T-helper 2 cell treated with Interferon-gamma antibody and Interleukin-4, amounts not matched to agents 5 μg/mL and 100 μg/mL, for 36 hours (primary cell): ENCODE results near the gene SAP25.
A peak's percentile ranks its signal among the peaks of the same experiment; 100 is the strongest.

Experiments
- DNase-seq: peaks from one replicate; pipeline ENCODE4 v3.0.0; 2021; ENCODE audit warnings: low spot score
- H3K27ac Mint-ChIP-seq: one replicate; pipeline ENCODE4 v1.8.0; 2021; ENCODE audit warnings: mild to moderate bottlenecking, mixed read lengths
- H3K27me3 Mint-ChIP-seq: one replicate; pipeline ENCODE4 v1.8.0; 2021; ENCODE audit warnings: low read depth, mixed read lengths
- H3K36me3 Mint-ChIP-seq: one replicate; pipeline ENCODE4 v1.8.0; 2021; ENCODE audit warnings: low read depth, mixed read lengths
- H3K4me1 Mint-ChIP-seq: one replicate; pipeline ENCODE4 v1.8.0; 2021; ENCODE audit warnings: low read depth, mixed read lengths
- H3K4me3 Mint-ChIP-seq: one replicate; pipeline ENCODE4 v1.8.0; 2022; ENCODE audit warnings: mild to moderate bottlenecking, moderate library complexity, mixed read lengths
- H3K9me3 Mint-ChIP-seq: one replicate; pipeline ENCODE4 v1.8.0; 2021; ENCODE audit warnings: mixed read lengths

Gene SAP25

DNA sequence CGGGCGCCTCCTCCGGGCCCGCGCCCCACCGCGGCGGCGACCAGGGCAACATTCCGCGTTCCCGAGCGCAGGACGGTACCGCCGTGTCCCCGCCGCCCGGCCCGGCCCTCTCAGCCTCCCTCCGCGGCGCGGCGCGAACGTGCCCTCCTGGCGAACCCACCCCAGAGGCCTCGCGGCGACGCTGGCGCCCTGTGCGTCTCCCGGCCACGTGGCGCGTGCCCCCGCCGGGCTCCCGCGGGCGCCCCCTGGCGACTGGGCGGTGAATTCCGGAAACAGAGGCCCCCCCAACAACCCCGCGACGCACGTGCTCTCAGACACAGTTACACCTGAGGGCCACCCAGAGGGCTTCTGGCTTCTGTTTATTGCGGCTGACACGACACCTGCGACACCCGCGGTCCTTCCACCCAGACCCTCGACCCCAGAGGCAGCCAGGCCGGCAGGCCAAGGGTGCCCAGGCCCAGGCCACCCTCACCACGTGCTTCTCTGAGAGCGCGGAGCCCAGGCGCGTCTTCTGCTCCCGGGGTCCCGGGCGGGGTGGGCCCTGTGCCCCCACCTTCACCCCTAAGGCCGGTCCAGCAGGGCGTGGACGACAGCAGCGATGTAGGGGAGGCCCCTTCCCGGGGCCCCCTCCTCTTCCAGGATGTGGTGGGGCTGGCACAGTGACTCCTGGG, at the start of gene SAP25:
Gene SAP25, minus strand, starts transcription at position 210 of the 671 bp plus-strand sequence. Its CDS starts 158 bp downstream, at position 52.
- Mint-ChIP-seq H3K9me3 (no peaks in the 10 kb centered on the region), H3K4me1 (peaks cover 8% of the 10 kb centered on the region), H3K27ac (no peak within 1 kb of the TSS), H3K4me3 (no peak within 1 kb of the TSS), H3K36me3 (peaks cover 33% of the 10 kb centered on the region), H3K27me3 (peaks cover 4% of the 10 kb centered on the region)
- DNase-seq: no peak

DNA sequence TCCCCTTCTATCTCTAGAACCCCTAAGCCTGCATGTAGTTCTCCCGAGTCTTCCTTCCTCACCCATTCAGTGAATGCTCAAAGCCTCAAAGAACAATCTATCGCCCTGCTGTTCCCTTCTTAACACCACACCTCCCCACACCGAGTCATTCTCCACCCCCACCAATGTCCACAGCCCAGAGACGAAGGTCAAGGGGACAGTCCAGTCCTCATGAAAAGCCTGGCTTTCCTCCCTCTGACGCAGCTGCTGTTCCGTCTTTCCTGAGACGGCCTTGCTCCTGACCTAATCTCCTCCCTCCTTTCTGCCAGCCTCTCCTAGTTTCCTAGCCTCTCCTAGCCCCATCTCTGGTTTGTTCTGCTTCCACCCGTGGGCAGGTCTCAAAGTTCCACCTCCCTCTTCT, 47.9 kb upstream of the SAP25 start:
- Mint-ChIP-seq H3K36me3 (peaks cover 22% of the 10 kb centered on the region), H3K27ac (peak overlapping the region; percentile 70), H3K4me3 (no peak overlapping the region), H3K9me3 (no peaks in the 10 kb centered on the region), H3K27me3 (no peaks in the 10 kb centered on the region), H3K4me1 (peaks cover 30% of the 10 kb centered on the region)
- no peak for DNase-seq

DNA sequence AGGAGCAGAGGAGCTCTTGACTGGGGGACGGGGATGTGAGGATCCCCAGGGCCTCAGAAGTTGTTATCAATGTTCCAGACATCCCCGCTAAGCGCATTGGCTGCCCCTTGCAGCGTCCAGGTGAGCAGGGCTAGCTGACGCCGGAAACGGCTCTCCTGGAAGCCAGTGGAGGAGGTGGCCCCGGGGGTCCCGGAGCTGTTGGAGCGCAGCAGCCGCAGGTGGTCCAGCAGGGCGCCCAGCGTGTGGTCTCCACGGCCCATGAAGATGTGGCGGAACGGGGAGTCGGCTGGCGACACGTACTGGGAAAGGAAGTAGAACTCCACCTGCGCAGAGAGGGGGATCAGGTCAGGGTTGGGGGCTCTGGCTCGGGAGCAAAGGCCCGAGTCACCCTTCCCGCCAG, 47.1 kb upstream of the SAP25 start:
- H3K27me3 Mint-ChIP-seq: no peaks in the 10 kb centered on the region
- no peaks in the 10 kb centered on the region for H3K9me3 Mint-ChIP-seq
- H3K4me3 Mint-ChIP-seq: no peak overlapping the region
- no peak overlapping the region for H3K27ac Mint-ChIP-seq
- H3K36me3 Mint-ChIP-seq: peaks cover 22% of the 10 kb centered on the region
- peaks cover 24% of the 10 kb centered on the region for H3K4me1 Mint-ChIP-seq
- no peak for DNase-seq

DNA sequence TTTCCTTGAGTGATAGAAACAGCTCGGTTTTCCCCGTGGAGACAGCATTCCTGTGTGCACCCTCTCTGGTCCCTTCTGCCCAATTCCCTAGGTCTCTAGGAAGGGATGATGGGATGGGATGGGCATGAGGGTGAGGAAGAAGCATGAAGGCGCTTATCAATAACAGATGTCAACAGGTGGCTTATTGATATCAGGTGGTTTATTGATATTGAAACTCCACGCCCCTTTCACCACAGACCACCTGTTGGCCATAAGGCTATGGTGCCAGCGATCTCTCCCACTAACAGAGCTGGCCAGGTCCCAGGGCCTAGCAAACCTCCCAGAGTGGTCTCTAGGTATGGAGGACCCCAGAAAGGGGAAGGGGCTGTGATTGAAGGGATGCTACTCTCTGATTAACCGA, 46.5 kb upstream of the SAP25 start:
- no peak for DNase-seq
- no peak overlapping the region for H3K27ac Mint-ChIP-seq
- no peak overlapping the region for H3K4me3 Mint-ChIP-seq
- peaks cover 25% of the 10 kb centered on the region for H3K36me3 Mint-ChIP-seq
- no peaks in the 10 kb centered on the region for H3K9me3 Mint-ChIP-seq
- peaks cover 20% of the 10 kb centered on the region for H3K4me1 Mint-ChIP-seq
- H3K27me3 Mint-ChIP-seq: no peaks in the 10 kb centered on the region

DNA sequence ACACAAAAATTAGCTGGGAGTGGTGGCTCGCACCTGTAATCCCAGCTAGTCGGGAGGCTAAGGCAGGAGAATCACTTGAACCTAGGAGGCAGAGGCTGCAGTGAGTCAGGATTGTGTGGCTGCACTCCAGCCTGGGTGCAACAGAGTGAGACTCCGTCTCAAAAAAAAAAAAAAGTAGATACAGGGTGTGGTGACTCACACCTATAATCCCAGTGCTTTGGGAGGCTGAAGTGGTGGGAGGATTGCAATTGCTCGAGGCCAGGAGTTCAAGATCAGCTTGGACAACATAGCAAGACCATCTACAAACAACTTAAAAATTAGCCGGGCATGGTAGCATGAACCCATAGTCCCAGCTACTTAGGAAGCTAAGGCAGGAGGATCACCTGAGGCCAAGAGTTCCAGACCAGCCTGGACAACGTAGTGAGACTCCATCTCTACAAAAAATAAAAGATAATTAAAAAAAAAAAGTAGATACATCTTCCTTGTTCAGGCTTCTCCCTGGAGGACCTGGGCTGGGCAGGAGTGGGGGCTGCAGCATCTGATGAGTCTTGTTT, 40.7 kb upstream of the SAP25 start:
- DNase-seq: no peak
- Mint-ChIP-seq H3K4me1 (peaks cover 10% of the 10 kb centered on the region), H3K27ac (no peak overlapping the region), H3K36me3 (peaks cover 17% of the 10 kb centered on the region), H3K27me3 (no peaks in the 10 kb centered on the region), H3K4me3 (peak overlapping the region; percentile 68), H3K9me3 (no peaks in the 10 kb centered on the region)

DNA sequence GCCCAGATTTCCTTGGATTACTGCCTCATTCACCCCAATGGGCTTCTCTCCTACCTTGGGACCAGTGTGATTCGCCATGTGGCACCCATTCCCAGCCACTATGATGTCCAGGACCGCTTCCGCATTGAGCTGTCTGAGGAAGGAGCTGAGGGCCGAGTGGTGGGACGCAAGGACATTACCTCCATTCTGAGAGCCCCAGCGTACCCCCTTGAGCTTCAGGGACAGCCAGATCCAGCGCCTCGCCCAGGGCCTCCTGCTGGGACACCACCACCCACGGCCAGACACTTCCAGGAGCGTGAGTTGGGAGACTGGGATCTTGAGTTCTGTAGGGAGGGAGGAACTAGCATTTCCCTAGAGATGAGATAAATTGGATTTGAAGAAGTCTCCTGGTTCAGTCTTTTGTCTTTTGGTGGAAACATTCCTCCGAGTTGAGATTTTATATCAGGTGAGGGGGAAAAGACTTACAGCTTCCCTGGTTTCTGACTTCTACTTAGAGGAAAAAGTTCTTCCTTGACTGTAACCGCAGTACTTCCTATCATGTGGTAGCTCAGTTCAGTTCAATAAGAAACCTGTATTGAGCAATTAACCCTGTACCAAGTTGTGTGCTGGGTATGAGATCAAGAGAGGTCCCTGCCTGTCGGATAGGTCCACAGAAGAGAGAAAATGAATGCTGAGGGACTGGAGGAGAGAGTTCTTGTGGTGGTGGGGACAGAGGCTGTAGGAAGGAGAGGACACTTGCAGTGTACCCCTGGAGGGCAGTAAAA, 39.9 kb upstream of the SAP25 start:
- peak overlapping the region; percentile 68 for H3K4me3 Mint-ChIP-seq
- H3K27me3 Mint-ChIP-seq: no peaks in the 10 kb centered on the region
- DNase-seq: no peak

DNA sequence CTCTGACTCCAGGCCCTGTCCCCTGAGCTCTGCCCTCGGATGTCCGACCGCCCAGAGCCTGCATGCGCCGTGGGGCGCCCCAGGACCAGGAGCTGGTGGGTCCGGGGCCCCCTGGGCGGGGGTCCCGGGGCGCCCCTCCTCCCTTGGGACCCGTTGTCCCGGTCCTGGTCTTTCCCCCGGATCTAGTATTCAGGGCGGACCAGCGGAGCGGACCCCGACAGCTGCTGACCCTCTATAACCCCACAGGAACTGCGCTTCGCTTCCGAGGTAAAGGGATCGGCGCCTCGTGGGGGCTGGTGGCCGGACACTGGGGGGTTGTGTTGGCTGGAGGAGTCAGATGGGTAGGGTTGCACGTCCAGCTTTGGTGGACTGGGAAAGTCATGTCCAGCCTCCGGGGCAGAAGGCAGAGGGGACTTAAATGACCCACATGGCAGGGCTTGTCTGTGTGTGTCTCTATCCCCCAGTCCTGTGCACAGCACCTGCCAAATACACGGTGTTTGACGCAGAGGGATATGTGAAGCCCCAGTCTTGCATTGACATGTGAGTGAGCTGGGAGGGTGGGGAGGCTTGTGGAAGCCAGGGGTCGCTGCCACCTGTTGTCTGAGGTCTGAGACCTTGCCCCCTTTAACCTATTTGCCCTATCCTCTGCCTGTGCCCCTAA, 39.2 kb upstream of the SAP25 start:
- no peak for DNase-seq
- peak overlapping the region; percentile 96 for H3K4me3 Mint-ChIP-seq
- no peaks in the 10 kb centered on the region for H3K27me3 Mint-ChIP-seq
- peak overlapping the region; percentile 20 for H3K27ac Mint-ChIP-seq
- H3K9me3 Mint-ChIP-seq: no peaks in the 10 kb centered on the region
- peaks cover 10% of the 10 kb centered on the region for H3K4me1 Mint-ChIP-seq
- H3K36me3 Mint-ChIP-seq: peaks cover 17% of the 10 kb centered on the region

More for the DNA sequence above, 39.9 kb upstream of the SAP25 start:
- Mint-ChIP-seq H3K27ac (peak overlapping the region; percentile 1), H3K36me3 (peaks cover 17% of the 10 kb centered on the region), H3K9me3 (no peaks in the 10 kb centered on the region), H3K4me1 (peaks cover 10% of the 10 kb centered on the region)

DNA sequence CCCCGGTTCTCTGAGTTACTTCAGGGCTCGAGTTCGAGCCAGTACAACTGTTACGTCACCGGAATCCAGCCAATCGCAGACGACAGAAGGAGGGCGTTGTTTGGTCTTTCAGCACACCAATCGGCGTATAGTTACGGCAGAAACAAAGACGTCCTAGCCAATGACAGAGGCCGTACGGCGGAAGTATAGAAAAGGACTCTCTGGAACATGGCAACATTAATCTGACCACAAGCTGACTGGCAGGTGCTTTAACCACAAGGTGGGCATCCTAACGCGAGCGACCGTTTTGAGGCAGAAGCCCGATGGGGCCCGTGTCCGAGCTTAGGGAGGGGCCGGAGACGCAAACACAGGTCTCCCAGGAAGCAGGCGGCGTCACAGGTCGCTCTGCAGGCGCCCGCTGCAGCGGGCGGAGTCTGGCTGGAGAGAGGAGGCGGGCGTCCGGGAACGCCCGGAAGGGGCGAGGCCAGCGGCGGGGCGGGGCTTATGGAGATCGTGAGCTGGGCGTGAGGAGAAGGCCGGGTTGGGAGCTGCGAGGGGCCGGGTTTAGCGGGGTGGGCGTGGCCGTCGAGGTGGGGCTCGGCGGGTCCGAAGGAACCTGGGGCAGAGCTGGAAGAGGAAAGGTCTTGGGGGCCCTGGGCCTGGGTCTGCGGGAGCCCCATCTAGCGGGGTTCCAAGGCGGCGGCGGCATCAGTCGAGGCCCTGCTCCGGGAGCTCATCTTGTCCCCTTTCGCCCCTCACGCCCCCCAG, 38.5 kb upstream of the SAP25 start, which contains the start of gene MOSPD3:
Gene MOSPD3, plus strand, starts transcription at position 558 of the 747 bp plus-strand sequence. CDS start 252 bp downstream, outside the sequence.
- Mint-ChIP-seq H3K4me3 (peak within 1 kb of the TSS; percentile 96), H3K27me3 (no peaks in the 10 kb centered on the region), H3K4me1 (peaks cover 10% of the 10 kb centered on the region), H3K36me3 (peaks cover 17% of the 10 kb centered on the region), H3K9me3 (no peaks in the 10 kb centered on the region), H3K27ac (peak within 1 kb of the TSS; percentile 100)
- DNase-seq: peak; percentile 98

DNA sequence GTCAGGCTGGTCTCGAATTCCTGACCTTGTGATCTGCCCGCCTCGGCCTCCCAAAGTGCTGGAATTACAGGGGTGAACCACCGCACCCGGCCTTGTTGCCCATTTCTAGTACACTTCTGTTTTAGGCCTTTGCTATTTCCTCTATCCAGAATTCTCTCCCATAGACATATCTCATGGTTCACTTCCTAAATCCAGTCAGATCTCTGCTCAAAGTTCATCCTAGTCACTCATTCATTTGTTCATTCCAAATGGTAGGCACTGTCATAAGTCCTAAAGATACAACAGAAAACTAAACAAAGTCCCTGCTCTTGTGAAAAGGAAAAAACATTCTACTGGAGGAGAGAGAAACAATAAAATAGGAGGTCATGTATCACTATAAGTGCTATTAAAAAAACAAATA, 36.3 kb upstream of the SAP25 start:
- no peaks in the 10 kb centered on the region for H3K9me3 Mint-ChIP-seq
- peaks cover 17% of the 10 kb centered on the region for H3K4me1 Mint-ChIP-seq
- H3K36me3 Mint-ChIP-seq: peaks cover 8% of the 10 kb centered on the region
- H3K27ac Mint-ChIP-seq: no peak overlapping the region
- H3K4me3 Mint-ChIP-seq: peak overlapping the region; percentile 2
- no peaks in the 10 kb centered on the region for H3K27me3 Mint-ChIP-seq
- no peak for DNase-seq

DNA sequence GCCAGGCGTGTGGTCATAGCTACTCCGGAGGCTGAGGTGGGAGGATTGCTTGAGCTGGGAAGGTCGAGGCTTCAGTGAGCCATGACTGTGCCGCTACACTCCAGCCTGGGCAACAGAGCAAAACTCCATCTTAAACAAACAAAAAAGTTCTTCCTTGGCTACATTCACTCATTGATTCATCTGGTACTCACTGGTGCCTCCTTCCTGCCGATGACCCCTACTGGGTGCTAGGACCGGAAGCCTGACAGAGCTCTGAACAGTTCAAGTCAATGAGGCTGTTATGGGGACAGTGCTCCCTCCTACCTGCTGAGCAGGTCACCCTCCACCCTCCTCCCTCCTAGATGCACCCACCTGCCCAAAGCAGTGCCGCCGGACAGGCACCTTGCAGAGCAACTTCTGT, 33.4 kb upstream of the SAP25 start:
- Mint-ChIP-seq H3K9me3 (no peaks in the 10 kb centered on the region), H3K27ac (no peak overlapping the region), H3K4me3 (no peak overlapping the region), H3K4me1 (peaks cover 12% of the 10 kb centered on the region), H3K36me3 (no peaks in the 10 kb centered on the region), H3K27me3 (no peaks in the 10 kb centered on the region)
- no peak for DNase-seq

DNA sequence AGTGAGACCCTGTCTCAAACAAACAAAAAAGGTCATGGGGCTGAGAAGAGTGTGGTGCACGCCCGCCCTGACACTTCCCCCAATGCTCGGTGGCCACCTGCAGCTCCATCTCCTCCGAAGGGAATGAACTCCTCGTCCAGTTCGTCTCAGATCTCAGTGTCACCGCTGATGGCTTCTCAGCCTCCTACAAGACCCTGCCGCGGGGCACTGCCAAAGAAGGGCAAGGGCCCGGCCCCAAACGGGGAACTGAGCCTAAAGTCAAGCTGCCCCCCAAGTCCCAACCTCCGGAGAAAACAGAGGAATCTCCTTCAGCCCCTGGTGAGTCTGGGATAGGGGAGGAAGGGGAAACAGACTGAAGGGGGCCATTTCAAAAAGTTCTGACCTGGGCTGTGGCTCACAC, 32.6 kb upstream of the SAP25 start:
- Mint-ChIP-seq H3K4me3 (peak overlapping the region; percentile 91), H3K27ac (no peak overlapping the region), H3K36me3 (no peaks in the 10 kb centered on the region), H3K9me3 (no peaks in the 10 kb centered on the region), H3K4me1 (peaks cover 12% of the 10 kb centered on the region), H3K27me3 (no peaks in the 10 kb centered on the region)
- DNase-seq: no peak

DNA sequence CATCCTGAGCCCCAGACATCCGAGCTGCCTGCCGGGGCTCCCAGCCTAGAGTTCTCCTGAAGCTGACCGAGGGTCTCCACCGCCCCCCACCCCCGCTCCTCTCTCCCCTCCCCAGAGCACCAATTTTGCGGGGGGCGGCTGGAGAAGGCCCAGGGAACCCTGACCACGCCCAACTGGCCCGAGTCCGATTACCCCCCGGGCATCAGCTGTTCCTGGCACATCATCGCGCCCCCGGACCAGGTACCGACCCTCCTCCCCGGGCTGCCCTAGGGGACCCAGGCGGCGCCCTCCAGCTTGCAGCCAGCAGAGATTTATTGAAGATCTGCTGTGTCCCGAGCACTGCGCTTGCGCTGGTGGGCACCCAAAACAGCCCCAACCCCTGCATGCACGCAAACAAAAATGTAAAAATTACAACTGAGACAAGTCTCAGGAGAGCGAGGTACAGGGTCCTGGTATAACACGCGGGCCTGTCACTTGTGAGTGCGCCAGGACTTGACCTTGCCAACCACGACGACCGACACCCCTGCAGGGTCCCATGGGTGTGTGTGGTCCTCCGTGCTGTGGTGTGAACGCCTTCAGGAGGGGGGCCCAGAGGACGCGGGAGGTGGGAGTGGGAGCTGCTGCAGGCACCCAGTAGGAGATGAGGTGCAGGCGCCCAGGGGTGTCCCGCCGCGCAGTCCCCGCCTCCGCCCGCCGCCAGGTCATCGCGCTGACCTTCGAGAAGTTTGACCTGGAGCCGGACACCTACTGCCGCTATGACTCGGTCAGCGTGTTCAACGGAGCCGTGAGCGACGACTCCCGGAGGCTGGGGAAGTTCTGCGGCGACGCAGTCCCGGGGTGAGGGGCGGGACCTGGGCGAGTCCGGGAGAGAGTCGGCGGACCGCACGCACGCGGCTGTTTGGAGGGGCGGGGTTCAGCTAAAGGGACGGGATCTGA, 31.5 kb upstream of the SAP25 start:
- Mint-ChIP-seq H3K4me3 (peak overlapping the region; percentile 91), H3K4me1 (peaks cover 12% of the 10 kb centered on the region), H3K27ac (peak overlapping the region; percentile 75), H3K27me3 (no peaks in the 10 kb centered on the region), H3K36me3 (no peaks in the 10 kb centered on the region), H3K9me3 (no peaks in the 10 kb centered on the region)
- DNase-seq: peak; percentile 60
